Measurements from ENCODE around the gene MPPE1. TPM values are rescaled to one million over a fixed set of nuclear protein-coding genes. Genes with fewer than 3 reads are reported as not detected.
"Not testable (repeated sequence)": the region's sequence is repeated elsewhere in the genome, so short reads cannot be mapped to it uniquely, and the experiment has no call there.

Gene MPPE1
- total RNA-seq, 2 donors from 2014 or later: 29.0 to 43.1 TPM

DNA sequence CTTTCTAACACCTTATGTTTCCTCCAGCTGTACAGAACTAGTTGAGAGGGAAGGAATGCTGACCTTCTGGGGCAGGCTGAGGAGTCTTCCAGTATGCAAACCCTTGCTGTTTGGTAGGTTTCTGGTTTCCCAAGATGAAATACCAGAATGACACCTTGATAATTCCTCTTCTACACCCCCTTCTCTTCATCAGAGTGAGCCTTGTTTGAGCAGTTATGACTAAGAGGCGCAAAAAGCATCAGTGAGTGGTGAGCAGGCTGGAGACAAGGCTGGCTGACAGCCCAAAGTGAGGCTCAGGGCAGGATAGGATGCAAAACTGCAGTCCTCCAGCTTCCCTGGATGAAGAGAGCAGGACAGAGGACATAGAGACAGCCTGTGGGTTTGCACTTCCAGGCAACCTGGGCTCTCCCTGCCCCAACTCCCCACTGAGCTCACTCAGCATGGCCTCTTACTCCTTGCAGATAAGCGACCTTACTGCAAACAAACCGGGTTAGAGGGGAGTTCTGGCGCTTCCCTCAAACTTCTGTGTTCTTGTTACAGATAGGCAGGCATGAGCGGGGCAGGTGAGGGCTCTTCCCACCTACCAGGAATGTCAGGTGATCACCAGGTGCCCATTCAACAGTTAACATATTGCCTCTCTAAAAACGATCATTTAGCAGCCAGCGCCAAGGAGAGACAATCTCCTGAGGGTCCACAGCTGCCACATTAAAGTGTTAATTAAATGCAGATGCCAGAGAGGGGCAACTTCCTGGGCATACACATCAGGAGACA, 5.4 kb downstream of the MPPE1 start:
- no peak overlapping the region for H3K4me3 ChIP-seq
- intact Hi-C loops (cut with DNase I): no loop called here
- H3K9me3 ChIP-seq: no peaks in the 10 kb centered on the region
- TF ChIP-seq POLR2A (IDR thresholded peaks at IDR 0.05): no peak
- TF ChIP-seq, protein P1, sequence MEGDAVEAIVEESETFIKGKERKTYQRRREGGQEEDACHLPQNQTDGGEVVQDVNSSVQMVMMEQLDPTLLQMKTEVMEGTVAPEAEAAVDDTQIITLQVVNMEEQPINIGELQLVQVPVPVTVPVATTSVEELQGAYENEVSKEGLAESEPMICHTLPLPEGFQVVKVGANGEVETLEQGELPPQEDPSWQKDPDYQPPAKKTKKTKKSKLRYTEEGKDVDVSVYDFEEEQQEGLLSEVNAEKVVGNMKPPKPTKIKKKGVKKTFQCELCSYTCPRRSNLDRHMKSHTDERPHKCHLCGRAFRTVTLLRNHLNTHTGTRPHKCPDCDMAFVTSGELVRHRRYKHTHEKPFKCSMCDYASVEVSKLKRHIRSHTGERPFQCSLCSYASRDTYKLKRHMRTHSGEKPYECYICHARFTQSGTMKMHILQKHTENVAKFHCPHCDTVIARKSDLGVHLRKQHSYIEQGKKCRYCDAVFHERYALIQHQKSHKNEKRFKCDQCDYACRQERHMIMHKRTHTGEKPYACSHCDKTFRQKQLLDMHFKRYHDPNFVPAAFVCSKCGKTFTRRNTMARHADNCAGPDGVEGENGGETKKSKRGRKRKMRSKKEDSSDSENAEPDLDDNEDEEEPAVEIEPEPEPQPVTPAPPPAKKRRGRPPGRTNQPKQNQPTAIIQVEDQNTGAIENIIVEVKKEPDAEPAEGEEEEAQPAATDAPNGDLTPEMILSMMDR (IDR thresholded peaks at IDR 0.05): no peak
- H3K4me1 ChIP-seq: peaks cover 22% of the 10 kb centered on the region
- ATAC-seq (no peak), DNase-seq (no peak)
- no peaks in the 10 kb centered on the region for H3K27me3 ChIP-seq
- H3K36me3 ChIP-seq (replicated peaks in 1 of 2; ENCODE audit: insufficient read depth in 1 of 2, low read depth in 2 of 2): no peaks in the 10 kb centered on the region
- WGBS, 2 donors: 71 to 72% methylated on average over 3 to 7 of the region's 7 CpGs
- no peak overlapping the region for H3K27ac ChIP-seq

DNA sequence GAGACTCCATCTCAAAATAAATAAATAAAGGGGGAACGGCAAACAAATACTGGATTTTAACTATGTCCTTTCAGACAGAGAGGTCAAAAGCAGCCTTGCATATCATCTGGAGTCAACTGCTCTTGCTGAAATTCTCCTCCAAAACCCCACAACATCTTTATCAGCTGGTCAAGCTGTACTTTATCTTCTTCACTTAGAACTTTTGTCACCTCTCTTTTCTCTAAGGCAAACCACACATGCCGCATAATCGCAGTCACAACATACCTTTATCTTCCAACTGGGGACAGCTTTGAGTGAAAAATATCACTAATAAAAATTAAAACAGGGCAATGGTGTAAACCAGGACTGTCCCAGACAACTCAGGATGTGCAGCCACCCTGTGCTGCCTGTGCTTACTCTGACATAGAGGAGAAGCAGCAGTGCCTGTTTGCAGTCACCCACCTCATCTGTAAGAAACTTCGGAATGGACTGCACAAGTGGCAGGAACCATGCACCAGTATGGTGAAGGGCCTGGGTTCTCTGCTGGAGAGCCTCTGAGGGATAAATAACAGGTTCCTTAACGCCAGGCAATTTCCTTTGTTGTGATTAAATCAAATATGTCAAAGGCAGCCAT, 6.2 kb downstream of the MPPE1 start:
- ATAC-seq: no peak
- Histone ChIP-seq H3K9me3 (no peaks in the 10 kb centered on the region), H3K27me3 (no peaks in the 10 kb centered on the region), H3K36me3 (replicated peaks in 1 of 2; ENCODE audit: insufficient read depth in 1 of 2, low read depth in 2 of 2) (no peaks in the 10 kb centered on the region), H3K4me1 (peaks cover 14% of the 10 kb centered on the region), H3K4me3 (no peak overlapping the region), H3K27ac (no peak overlapping the region)
- TF ChIP-seq, protein P1 (IDR thresholded peaks at IDR 0.05): no peak
- no peak for TF ChIP-seq POLR2A (IDR thresholded peaks at IDR 0.05)
- intact Hi-C loops (cut with DNase I): no loop called here
- DNase-seq: no peak
- 88 to 94% methylated on average over 5 of the region's 5 CpGs for WGBS, 2 donors

DNA sequence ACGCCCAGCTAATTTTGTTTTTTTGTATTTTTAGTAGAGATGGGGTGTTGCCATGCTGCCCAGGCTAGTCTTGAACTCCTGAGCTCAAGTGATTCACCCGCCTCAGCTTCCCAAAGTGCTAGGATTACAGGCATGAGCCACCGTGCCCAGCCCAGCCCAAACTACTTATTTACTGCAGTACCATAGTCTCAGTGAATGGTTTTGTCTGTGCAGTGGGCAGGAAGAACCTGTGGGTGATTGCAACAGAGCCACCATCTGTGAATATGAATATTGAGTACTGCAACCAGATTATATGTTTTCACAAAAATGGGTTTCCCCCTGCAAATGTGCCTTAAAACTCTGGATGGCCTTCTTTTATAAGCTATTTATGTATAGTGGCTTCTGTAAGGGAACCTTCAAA, 9.1 kb downstream of the MPPE1 start:
- ATAC-seq: no peak
- no peaks in the 10 kb centered on the region for H3K27me3 ChIP-seq
- no peaks in the 10 kb centered on the region for H3K4me1 ChIP-seq
- peaks cover 0 to 5% of the 10 kb centered on the region in 2 donors for H3K36me3 ChIP-seq (replicated peaks in 1 of 2; ENCODE audit: insufficient read depth in 1 of 2, low read depth in 2 of 2)
- H3K9me3 ChIP-seq: no peaks in the 10 kb centered on the region
- DNase-seq: no peak
- no peak overlapping the region for H3K4me3 ChIP-seq
- H3K27ac ChIP-seq: no peak overlapping the region
- intact Hi-C loops (cut with DNase I): no loop called here
- TF ChIP-seq, protein P1 (IDR thresholded peaks at IDR 0.05): no peak
- TF ChIP-seq POLR2A (IDR thresholded peaks at IDR 0.05): no peak
- WGBS, 2 donors: 93 to 97% methylated on average over 3 of the region's 3 CpGs

DNA sequence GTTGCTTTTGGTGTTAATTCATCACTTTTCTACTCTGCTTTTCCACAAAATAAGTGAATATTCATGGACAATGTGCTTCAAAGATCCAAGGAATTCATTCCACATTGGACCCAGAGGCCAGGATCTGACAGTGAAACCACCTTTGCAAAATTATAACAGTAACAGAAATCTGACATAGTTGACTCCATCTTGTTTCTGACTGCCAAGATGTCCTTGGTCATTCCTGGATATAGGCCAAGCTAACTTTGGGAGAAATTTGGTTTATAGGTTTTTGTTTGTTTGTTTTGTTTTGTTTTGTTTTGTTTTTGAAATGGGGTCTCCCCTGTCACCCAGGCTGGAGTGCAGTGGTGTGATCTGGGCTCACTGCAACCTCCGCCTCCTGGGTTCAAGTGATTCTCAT, 10.3 kb downstream of the MPPE1 start:
- 87 to 100% methylated on average over 1 of the region's 1 CpG for WGBS, 2 donors
- no peaks in the 10 kb centered on the region for H3K27me3 ChIP-seq
- no peaks in the 10 kb centered on the region for H3K4me1 ChIP-seq
- H3K36me3 ChIP-seq (replicated peaks in 1 of 2; ENCODE audit: insufficient read depth in 1 of 2, low read depth in 2 of 2): peaks cover 0 to 5% of the 10 kb centered on the region in 2 donors
- intact Hi-C loops (cut with DNase I): no loop called here
- TF ChIP-seq POLR2A (IDR thresholded peaks at IDR 0.05): no peak
- TF ChIP-seq, protein P1 (IDR thresholded peaks at IDR 0.05): no peak
- no peak for DNase-seq
- no peak for ATAC-seq
- H3K9me3 ChIP-seq: no peaks in the 10 kb centered on the region
- no peak overlapping the region for H3K4me3 ChIP-seq
- no peak overlapping the region for H3K27ac ChIP-seq

DNA sequence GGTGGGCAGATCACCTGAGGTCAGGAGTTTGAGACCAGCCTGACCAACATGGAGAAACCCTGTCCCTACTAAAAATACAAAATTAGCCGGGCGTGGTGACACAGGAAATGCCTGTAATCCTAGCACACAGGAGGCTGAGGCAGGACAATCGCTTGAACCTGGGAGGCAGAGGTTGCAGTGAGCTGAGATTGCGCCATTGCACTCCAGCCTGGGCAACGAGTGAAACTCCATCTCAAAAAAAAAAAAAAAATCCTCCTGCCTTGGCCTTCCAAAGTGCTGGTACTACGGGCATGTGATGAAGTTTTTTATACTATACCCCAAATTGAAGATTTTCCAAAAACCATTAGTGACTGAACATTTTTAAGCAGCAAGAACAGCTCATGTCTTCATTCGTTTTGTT, 15.7 kb downstream of the MPPE1 start:
- ATAC-seq; DNase-seq; H3K9me3 ChIP-seq; H3K27me3 ChIP-seq; H3K4me3 ChIP-seq; intact Hi-C loops (cut with DNase I); H3K36me3 ChIP-seq (replicated peaks in 1 of 2; ENCODE audit: insufficient read depth in 1 of 2, low read depth in 2 of 2); H3K27ac ChIP-seq; H3K4me1 ChIP-seq: not testable (repeated sequence)
- WGBS, 2 donors: 84 to 90% methylated on average over 7 of the region's 7 CpGs

Measured in body of pancreas (tissue), 4 donors.